Astrocyte (in vitro differentiated cells and primary cell): ENCODE results near the gene NRAP.

Source experiments
- CTCF ChIP-seq: IDR thresholded peaks from 2 replicates; pipeline ENCODE4 v1.5.1; 2011; ENCODE audit warnings: low read depth, mild to moderate bottlenecking, inconsistent platforms, low read length, moderate library complexity; ENCODE audit not compliant: insufficient read depth
- EZH2 ChIP-seq: IDR thresholded peaks from 2 replicates; pipeline ENCODE4 v1.6.1; 2012; ENCODE audit warnings: mild to moderate bottlenecking, low read length, inconsistent platforms; ENCODE audit not compliant: insufficient read depth

- TF ChIP-seq CTCF = no peak
- no peak for TF ChIP-seq EZH2
Measured at GRCh38 chr10:113691381-113691780, 27.5 kb upstream of the NRAP start.
